AG04450 (cell line): Measurements from ENCODE around the gene EPB41L2. TPM values are rescaled to one million over a fixed set of nuclear protein-coding genes. Genes with fewer than 3 reads are reported as not detected.

Source experiments
- CTCF ChIA-PET: fragments of 300-600, 350-600 bp; formaldehyde crosslinking; extraction: SDS; loops from one replicate; lab custom pipeline; 2022; ENCODE audit warnings: antibody characterized with exemption, inconsistent platforms; lab: Charles Lee
- POLR2A ChIA-PET: fragments of 350-600 bp; formaldehyde crosslinking; extraction: SDS; loops from one replicate; lab custom pipeline; 2021; ENCODE audit warnings: antibody characterized with exemption, inconsistent platforms; lab: Yijun Ruan, JAX
- DNase-seq: peaks from one replicate; pipeline ENCODE4 v3.0.0-alpha.2; 2011; ENCODE audit warnings: low read depth, low spot score
- H3K27ac ChIP-seq: one replicate; pipeline ENCODE4 v1.5.1; 2012; ENCODE audit warnings: low read depth, low read length, control low read depth
- H3K27me3 ChIP-seq: one replicate; pipeline ENCODE4 v1.6.0; 2012; ENCODE audit warnings: low read length; ENCODE audit not compliant: control insufficient read depth, insufficient read depth
- H3K4me3 ChIP-seq: 2 replicates; pipeline ENCODE4 v1.5.1; 2011; ENCODE audit warnings: mild to moderate bottlenecking, low read depth, low read length, control low read depth
- H3K9me3 ChIP-seq: 2 replicates; pipeline ENCODE4 v1.5.1; 2012; ENCODE audit warnings: low read length; ENCODE audit not compliant: control insufficient read depth, insufficient read depth
- CTCF ChIP-seq: IDR thresholded peaks from 2 replicates; pipeline ENCODE4 v1.5.1; 2011; ENCODE audit warnings: low read depth, low read length, control low read depth, inconsistent platforms
- polyA plus RNA-seq: library from polyadenylated mRNA; depleted of rRNA; stranded (reverse); fragments of >200 nt; gene quantifications from 2 replicates; pipeline ENCODE4 v1.2.3, GENCODE V29; 2011; rRNA removed

The EPB41L2 gene
- polyA plus RNA-seq, 1 experiment = 165 TPM

- DNase-seq = no peak
- Histone ChIP-seq H3K9me3 (no peaks in the 10 kb centered on the region), H3K27me3 (no peaks in the 10 kb centered on the region), H3K4me3 (no peak overlapping the region), H3K27ac (no peak overlapping the region)
- no peak for TF ChIP-seq CTCF
- CTCF ChIA-PET = no interaction called here
- POLR2A ChIA-PET = no interaction called here
These were observed 266.6 kb downstream of the EPB41L2 start for GRCh38 chr6:130796313-130796905.

DNA sequence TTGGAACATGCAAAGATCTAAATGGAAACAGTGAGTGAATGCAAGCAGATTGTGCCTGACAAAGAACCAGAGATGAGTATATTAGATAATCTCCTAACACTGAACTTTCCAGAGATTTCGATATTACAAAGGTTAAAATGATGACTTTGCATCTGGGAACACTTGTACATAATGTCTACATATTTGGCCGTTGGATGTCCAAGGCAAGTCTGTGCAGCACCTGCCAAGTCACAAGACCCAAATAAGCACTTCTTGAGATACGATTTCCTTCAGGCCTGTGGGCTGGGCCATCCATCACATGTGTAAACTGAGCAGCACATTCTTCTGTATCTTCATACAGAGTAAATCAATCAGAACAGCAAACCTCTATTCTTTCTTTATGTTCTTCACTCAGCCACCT lies 268.3 kb downstream of the EPB41L2 start:
- POLR2A ChIA-PET = no interaction called here
- Histone ChIP-seq H3K27me3 (no peaks in the 10 kb centered on the region), H3K4me3 (no peak overlapping the region), H3K27ac (no peak overlapping the region), H3K9me3 (no peaks in the 10 kb centered on the region)
- CTCF ChIA-PET = no interaction called here
- TF ChIP-seq CTCF = no peak
- DNase-seq = no peak

GRCh38 chr6:130794010-130794697 lies 268.9 kb downstream of the EPB41L2 start:
- DNase-seq = no peak
- CTCF ChIA-PET = no interaction called here
- Histone ChIP-seq H3K27ac (no peak overlapping the region), H3K4me3 (no peak overlapping the region), H3K9me3 (no peaks in the 10 kb centered on the region), H3K27me3 (no peaks in the 10 kb centered on the region)
- POLR2A ChIA-PET = no interaction called here
- TF ChIP-seq CTCF = no peak

Other genes starting within 250 kb of the EPB41L2 start
- gene SMLR1, start 235.8 kb downstream of the EPB41L2 start, polyA plus RNA-seq = not detected in 2 replicates
- 1.1 and 1.9 TPM in 2 replicates for gene AKAP7, start 72.2 kb upstream of the EPB41L2 start, polyA plus RNA-seq